Measurements from ENCODE around the gene SOX10.
"Not testable (repeated sequence)": the region's sequence is repeated elsewhere in the genome, so short reads cannot be mapped to it uniquely, and the experiment has no call there.

The SOX10 gene

GRCh38 chr22:37959231-37959825 is 25.0 kb downstream of the SOX10 start:
- DNase-seq, result no peak

GRCh38 chr22:37957232-37957631 is 27.1 kb downstream of the SOX10 start:
- no peak for DNase-seq

DNA sequence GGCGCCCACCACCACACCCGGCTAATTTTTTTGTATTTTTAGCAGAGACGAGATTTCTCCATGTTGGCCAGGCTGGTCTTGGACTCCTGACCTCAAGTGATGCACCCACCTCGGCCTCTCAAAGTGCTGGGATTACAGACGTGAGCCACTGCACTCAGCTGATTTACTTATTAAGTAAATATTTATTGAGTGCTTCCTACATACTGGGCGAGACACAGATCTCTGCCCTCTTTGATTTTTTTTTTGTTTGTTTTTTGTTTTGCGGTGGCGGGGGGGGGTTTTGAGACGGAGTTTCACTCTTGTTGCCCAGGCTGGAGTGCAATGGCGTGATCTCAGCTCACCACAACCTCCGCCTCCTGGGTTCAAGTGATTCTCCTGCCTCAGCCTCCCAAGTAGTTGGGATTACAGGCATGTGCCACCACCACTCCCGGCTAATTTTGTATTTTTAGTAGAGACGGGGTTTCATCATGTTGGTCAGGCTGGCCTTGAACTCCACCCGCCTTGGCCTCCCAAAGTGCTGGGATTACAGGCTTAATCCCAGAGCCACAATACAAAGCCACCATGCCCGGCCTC is 28.4 kb downstream of the SOX10 start:
- DNase-seq, result not testable (repeated sequence)

DNA sequence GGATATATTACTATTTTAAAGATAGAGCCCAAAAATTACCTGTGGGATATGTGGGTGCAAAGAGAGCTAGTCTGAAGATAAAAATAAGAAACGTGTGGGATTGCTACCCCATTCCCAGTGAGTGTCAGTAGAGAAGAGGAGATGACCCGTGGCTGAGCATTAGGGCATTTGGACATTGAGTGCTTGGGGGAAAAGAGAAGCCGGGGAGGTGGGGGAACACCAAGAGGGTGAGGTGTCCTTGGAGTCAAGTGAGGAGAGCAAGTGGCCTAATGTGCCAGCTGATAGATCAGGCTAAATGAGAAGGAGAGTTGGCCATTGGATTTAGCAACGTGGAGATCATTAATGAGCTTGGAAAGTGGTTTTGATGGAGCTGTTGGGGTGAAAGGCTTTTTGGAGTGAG is 29.7 kb downstream of the SOX10 start:
- no peak for DNase-seq

DNA sequence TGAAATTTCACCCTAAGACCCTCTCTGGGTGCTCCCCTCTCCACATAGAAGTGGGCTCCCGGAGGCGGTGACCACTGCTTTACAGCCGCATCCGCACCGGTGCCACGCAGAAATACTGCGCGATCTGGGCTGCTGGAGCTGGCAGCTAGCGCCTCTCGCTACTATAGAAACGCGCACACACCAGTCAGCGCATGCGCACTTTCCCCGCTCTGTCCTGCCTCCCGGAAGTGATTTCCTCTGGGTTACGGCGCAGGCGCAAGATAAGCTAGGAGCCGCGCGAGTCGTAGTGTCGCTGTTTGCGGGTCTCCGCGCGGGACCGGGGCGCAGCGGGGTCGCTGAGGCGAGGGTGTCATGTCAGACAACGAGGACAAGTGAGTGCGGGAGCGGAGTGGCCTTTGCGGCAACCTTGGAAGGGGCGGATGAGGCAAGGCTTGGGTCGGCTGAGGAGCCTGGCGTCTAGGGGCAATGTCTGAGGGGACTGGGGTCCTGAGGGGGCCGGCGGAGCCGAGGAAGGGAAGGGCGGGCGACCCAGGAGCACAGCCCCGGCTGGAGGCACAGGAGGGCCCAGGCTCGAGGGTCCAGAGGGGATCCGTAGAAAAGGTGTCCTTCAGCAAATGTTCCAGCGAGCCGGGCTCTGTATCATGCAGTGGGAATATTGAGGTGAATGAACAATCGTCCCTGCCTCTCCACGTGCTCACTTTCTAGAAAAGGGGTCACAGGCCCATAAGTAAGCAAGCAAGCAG is 30.7 kb downstream of the SOX10 start, which contains the start of the genes C22orf23 and POLR2F:
C22orf23 (minus strand) TSS at position 165 of the 743 bp plus-strand sequence. CDS start 452 bp downstream, outside the sequence.
POLR2F (plus strand) TSS at position 263 of the 743 bp plus-strand sequence; CDS start at position 352, 89 bp downstream.
- peak; percentile 40 to 92 (median 88) for DNase-seq

DNA sequence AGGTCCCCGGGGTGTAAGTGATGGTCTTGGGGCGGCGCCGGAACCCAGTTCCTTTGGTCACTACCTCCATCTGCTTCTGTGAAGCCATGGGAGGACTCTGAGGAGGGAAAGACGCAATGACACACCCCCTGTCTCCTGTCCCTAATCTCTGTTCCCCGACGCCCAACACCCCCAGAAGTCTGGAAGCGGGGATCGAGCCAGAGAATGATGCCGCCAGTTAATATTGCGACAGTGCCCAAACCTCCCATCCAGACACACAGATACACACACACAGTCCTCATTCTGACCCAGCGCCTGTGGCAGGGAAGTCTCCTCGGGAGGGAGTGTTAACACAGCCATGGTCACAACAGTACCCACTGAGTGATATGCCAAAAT is 31.3 kb downstream of the SOX10 start:
- no peak for DNase-seq

GRCh38 chr22:37952629-37953028 is 31.7 kb downstream of the SOX10 start:
- not testable (repeated sequence) for DNase-seq

GRCh38 chr22:37951305-37951704 is 33.0 kb downstream of the SOX10 start:
- no peak for DNase-seq

GRCh38 chr22:37947142-37947795 is 37.1 kb downstream of the SOX10 start:
- not testable (repeated sequence) for DNase-seq

DNA sequence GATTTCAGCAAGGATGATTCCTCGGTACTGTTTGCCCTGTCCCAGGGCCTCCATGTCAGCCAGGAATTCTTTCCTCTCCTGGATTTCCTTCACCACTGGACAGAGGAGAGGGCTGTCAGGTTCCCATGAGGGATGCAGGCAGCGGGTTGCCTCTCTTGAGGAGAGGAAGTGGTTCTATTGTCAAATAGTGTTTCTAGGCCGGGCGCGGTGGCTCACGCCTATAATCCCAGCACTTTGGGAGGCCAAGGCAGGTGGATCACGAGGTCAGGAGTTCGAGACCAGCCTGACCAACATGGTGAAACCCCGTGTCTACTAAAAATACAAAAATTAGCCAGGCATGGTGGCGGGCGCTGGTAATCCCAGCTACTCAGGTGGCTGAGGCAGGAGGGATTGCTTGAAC is 39.9 kb downstream of the SOX10 start:
- DNase-seq, result not testable (repeated sequence)

GRCh38 chr22:37943825-37944198 is 40.5 kb downstream of the SOX10 start:
- no peak for DNase-seq

- no peak for DNase-seq
These were observed 41.1 kb downstream of the SOX10 start for GRCh38 chr22:37943136-37943824.

GRCh38 chr22:37942133-37942532 is 42.2 kb downstream of the SOX10 start:
- DNase-seq, result no peak

GRCh38 chr22:37940698-37941376 is 43.5 kb downstream of the SOX10 start:
- no peak for DNase-seq

GRCh38 chr22:37933711-37934376 is 50.5 kb downstream of the SOX10 start:
- peak; percentile 8 to 85 (median 64) for DNase-seq

- DNase-seq, result no peak
These were observed 51.4 kb downstream of the SOX10 start for GRCh38 chr22:37932821-37933578.

DNA sequence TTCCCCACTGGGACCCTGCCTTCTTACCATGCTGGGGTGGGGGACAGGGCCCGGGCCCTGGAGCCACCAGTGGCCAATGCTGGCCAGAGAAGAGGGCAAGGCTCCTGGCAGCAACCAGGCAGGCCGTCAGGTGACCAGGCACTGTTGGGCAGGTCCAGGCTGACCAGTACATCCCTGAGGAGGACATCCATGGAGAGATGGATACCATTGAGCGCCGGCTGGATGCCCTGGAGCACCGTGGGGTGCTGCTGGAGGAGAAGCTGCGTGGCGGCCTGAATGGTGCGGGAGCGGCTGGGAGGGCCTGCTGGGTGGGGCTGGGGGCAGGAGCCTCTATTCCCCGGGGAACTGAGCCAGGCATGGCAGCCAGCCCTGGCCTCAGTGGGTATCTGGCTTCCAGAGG is 52.0 kb downstream of the SOX10 start:
- DNase-seq, result peak in 1 of 14 donors; percentile 8

GRCh38 chr22:37931893-37932389 is 52.4 kb downstream of the SOX10 start:
- DNase-seq, result no peak

DNA sequence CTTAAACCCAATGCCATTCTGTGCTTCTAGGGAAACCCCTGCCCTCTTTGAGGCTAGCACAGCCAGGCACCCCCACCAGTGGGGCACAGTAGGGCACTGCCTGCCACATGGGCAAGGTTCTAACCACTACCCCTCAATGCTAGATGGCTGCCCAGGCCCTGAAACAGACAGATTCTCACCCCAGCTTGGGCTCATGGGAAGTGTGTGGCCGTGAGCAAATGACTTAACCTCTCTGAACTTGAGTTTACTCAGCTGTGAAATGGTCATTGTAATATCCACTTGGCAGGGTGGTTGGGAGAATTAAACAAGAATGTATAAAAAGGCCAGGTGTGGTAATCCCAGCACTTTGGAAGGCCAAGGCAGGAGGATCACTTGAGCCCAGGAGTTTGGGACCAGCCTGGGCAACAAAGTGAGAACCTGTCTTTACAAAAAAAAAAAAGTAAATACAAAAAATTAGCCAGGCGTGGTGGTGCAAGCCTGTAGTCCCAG is 53.4 kb downstream of the SOX10 start:
- no peak for DNase-seq

Measured in C1 segment of cervical spinal cord (tissue), 14 donors.